HAP-1 (cell line): ENCODE results near the gene BST2.

Experiments
- DNase-seq, 2 experiments: peaks; one replicate each; pipeline ENCODE4 v3.0.0-alpha.2; 2016 to 2020; ENCODE audit warnings: low spot score in 2 of 2
- H3K27me3 ChIP-seq: fragments of 250-450 bp; sonication (Bioruptor Pico); 2 replicates; pipeline ENCODE4 v1.5.1; 2020; ENCODE audit warnings: low read depth, mild to moderate bottlenecking, moderate library complexity
- H3K36me3 ChIP-seq: fragments of 250-450 bp; sonication (Bioruptor Pico); replicated peaks from 2 replicates; pipeline ENCODE4 v1.5.1; 2020; ENCODE audit warnings: mild to moderate bottlenecking
- H3K4me1 ChIP-seq: fragments of 250-450 bp; sonication (Bioruptor Pico); 2 replicates; pipeline ENCODE4 v1.5.1; 2020; ENCODE audit warnings: mild to moderate bottlenecking
- H3K4me3 ChIP-seq: fragments of 250-450 bp; sonication (Bioruptor Pico); 2 replicates; pipeline ENCODE4 v1.5.1; 2020; ENCODE audit warnings: mild to moderate bottlenecking, moderate library complexity
- H3K9me3 ChIP-seq: fragments of 250-450 bp; sonication (Bioruptor Pico); 2 replicates; pipeline ENCODE4 v1.5.1; 2020; ENCODE audit warnings: mild to moderate bottlenecking, moderate library complexity
- in situ Hi-C: fragments of 300-500 bp; cut with MboI; formaldehyde crosslinking; loops from 3 replicates; pipeline ENCODE4 v1.14.3; 2020; ENCODE audit warnings: low sequenced_read_pairs, inconsistent platforms, mixed read lengths

The BST2 gene

DNA sequence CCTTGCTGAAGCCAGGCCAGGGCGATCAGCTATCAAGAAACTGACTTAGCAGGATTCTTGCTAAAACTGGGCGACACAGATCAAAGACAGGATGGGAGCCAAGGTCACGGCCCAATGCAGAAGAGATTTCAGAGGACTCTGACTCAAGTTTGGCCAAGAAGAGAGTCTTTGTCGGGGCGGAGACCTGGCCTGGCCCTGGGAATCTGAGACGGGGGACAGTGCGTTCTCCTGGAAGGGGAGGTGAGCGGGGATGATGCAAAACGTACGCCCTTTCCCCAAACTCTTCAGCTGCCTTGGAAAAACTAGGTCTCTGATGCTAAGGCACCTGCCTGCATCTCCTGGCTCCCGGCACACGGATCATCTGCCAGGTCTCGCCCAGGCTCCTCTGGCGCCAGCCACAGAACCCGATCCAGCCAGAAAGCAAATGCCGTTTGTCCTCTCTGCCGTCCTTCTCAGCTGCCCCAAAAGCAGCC lies 24.2 kb upstream of the BST2 start:
- H3K4me1 ChIP-seq: no peaks in the 10 kb centered on the region; the same call in 1 of the 2 replicates
- no peaks in the 10 kb centered on the region for H3K27me3 ChIP-seq
- H3K4me3 ChIP-seq: no peak overlapping the region
- no peaks in the 10 kb centered on the region for H3K9me3 ChIP-seq
- in situ Hi-C loops: no loop called here
- DNase-seq: no peak
- no peaks in the 10 kb centered on the region for H3K36me3 ChIP-seq

- peak; percentile 63 to 91 for DNase-seq
- H3K4me3 ChIP-seq: peak overlapping the region; percentile 11; the same call in 1 of the 2 replicates
- no peaks in the 10 kb centered on the region for H3K27me3 ChIP-seq
- H3K9me3 ChIP-seq: no peaks in the 10 kb centered on the region
- H3K36me3 ChIP-seq: no peaks in the 10 kb centered on the region; the same call in 1 of the 2 replicates
- in situ Hi-C loops: no loop called here
- H3K4me1 ChIP-seq: no peaks in the 10 kb centered on the region; the same call in none of the 2 replicates
These were observed 19.4 kb upstream of the BST2 start for GRCh38 chr19:17424743-17425365.

- Histone ChIP-seq H3K4me1 (peaks cover 7% of the 10 kb centered on the region), H3K9me3 (no peaks in the 10 kb centered on the region; the same call in 1 of the 2 replicates), H3K4me3 (no peak overlapping the region), H3K36me3 (no peaks in the 10 kb centered on the region; the same call in 1 of the 2 replicates), H3K27me3 (no peaks in the 10 kb centered on the region)
- no peak for DNase-seq
- in situ Hi-C loops: no loop called here
These were observed 18.2 kb upstream of the BST2 start for GRCh38 chr19:17423429-17424208.

DNA sequence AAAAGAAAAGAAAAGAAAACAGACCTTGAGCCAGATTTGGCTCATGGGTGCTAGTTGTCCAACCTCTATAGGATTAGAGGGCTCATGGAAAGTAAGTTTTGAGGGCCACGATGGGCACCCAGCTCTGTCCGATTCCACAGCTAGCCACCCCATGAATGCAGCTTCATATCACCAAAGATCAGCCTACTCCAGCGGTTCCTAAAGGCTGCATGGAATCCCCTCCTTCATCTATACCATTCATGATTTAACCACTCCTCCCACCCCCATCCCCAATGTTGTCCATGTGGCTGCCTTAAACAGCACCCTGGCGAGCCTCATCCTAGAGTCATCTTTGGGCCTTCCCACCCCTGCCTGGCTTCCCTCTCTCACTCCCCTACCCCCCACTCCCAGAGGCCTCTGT lies 16.5 kb upstream of the BST2 start:
- Histone ChIP-seq H3K36me3 (no peaks in the 10 kb centered on the region; the same call in 1 of the 2 replicates), H3K27me3 (no peaks in the 10 kb centered on the region), H3K4me1 (peaks cover 7% of the 10 kb centered on the region), H3K9me3 (no peaks in the 10 kb centered on the region; the same call in 1 of the 2 replicates), H3K4me3 (no peak overlapping the region)
- in situ Hi-C loops: no loop called here
- no peak for DNase-seq

GRCh38 chr19:17420475-17420924 lies 15.1 kb upstream of the BST2 start:
- DNase-seq: peak in 1 of 2 experiments; percentile 63
- in situ Hi-C loops: no loop called here
- Histone ChIP-seq H3K27me3 (no peaks in the 10 kb centered on the region), H3K9me3 (no peaks in the 10 kb centered on the region; the same call in 1 of the 2 replicates), H3K36me3 (peaks cover 3% of the 10 kb centered on the region; the same call in 1 of the 2 replicates), H3K4me3 (peak overlapping the region; percentile 63), H3K4me1 (peaks cover 8% of the 10 kb centered on the region)

DNA sequence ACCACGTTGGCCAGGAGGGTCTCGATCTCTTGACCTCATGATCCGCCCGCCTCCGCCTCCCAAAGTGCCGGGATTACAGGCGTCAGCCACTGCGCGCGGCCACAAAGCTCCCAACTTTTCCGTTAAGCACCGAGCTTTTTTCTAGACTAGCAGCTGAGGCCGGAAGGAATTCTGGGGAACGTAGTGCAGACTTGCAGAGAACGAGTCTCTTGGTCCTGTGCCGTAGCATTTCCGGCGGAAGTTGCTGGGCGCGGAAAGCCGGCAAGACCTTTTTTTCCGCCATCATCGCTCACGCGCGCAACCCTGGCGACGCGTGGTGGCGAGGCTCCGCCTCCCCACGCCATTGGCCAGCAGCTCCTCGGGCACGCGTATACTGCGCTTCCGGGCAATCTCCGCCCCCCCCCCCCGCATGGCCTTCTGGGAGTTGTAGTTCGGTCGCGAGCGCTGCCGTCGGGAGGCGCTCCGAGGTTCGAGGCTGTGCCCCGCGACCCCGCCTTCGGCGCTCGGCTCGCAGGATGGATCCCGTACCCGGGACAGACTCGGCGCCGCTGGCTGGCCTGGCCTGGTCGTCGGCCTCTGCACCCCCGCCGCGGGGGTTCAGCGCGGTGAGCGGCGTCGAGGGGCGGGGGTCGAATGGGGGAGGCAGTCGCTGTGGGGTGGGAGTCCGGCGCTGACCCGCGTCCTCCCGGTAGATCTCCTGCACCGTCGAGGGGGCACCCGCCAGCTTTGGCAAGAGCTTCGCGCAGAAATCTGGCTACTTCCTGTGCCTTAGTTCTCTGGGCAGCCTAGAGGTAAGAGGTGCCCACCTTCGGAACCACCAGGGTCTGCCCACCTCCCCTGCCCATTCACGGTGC lies 14.4 kb upstream of the BST2 start, which contains the start of gene MVB12A:
TSS of gene MVB12A (plus strand) at position 427 of the 854 bp plus-strand sequence. CDS start at position 516, 89 bp downstream.
- DNase-seq: peak; percentile 98
- no peaks in the 10 kb centered on the region; the same call in 1 of the 2 replicates for H3K9me3 ChIP-seq
- peaks cover 13% of the 10 kb centered on the region for H3K4me1 ChIP-seq
- no peaks in the 10 kb centered on the region for H3K27me3 ChIP-seq
- in situ Hi-C loops: no loop called here
- peak within 1 kb of the TSS; percentile 63 for H3K4me3 ChIP-seq
- H3K36me3 ChIP-seq: peaks cover 3% of the 10 kb centered on the region; the same call in 1 of the 2 replicates

GRCh38 chr19:17419154-17419620 lies 13.8 kb upstream of the BST2 start:
- DNase-seq: no peak
- in situ Hi-C loops: no loop called here
- no peaks in the 10 kb centered on the region for H3K27me3 ChIP-seq
- H3K4me1 ChIP-seq: peaks cover 14% of the 10 kb centered on the region
- H3K4me3 ChIP-seq: peak overlapping the region; percentile 63
- H3K9me3 ChIP-seq: no peaks in the 10 kb centered on the region; the same call in 1 of the 2 replicates
- H3K36me3 ChIP-seq: peaks cover 3% of the 10 kb centered on the region; the same call in 1 of the 2 replicates

DNA sequence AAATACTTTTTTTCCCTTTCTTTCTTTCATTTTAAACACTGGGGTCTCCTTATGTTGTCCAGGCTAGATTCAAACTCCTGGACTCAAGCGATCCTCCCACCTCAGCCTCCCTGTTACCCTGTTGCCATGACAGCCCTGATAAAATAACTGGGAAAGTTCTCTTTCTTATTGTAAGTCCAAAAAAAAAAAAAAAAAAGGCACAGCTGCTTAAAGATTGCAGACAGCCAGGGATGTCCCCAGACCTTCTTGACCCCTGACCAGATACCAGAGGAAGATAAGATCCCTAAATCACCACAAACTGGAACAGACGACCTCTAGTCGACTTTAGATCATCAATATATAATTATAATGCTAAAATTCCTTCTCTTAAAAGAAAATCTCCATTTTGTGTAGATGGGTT lies 13.3 kb upstream of the BST2 start:
- peaks cover 14% of the 10 kb centered on the region for H3K4me1 ChIP-seq
- H3K36me3 ChIP-seq: peaks cover 3% of the 10 kb centered on the region; the same call in 1 of the 2 replicates
- DNase-seq: no peak
- H3K9me3 ChIP-seq: no peaks in the 10 kb centered on the region; the same call in 1 of the 2 replicates
- H3K4me3 ChIP-seq: no peak overlapping the region
- H3K27me3 ChIP-seq: no peaks in the 10 kb centered on the region
- in situ Hi-C loops: no loop called here

- peaks cover 3% of the 10 kb centered on the region; the same call in 1 of the 2 replicates for H3K36me3 ChIP-seq
- no peaks in the 10 kb centered on the region for H3K27me3 ChIP-seq
- H3K4me1 ChIP-seq: peaks cover 14% of the 10 kb centered on the region
- H3K4me3 ChIP-seq: no peak overlapping the region
- H3K9me3 ChIP-seq: no peaks in the 10 kb centered on the region; the same call in 1 of the 2 replicates
- in situ Hi-C loops: no loop called here
- DNase-seq: peak; percentile 36 to 55
These were observed 9.7 kb upstream of the BST2 start for GRCh38 chr19:17415121-17415520.

- H3K4me1 ChIP-seq: peaks cover 10% of the 10 kb centered on the region
- DNase-seq: no peak
- H3K4me3 ChIP-seq: no peak overlapping the region
- H3K9me3 ChIP-seq: no peaks in the 10 kb centered on the region
- no peaks in the 10 kb centered on the region for H3K27me3 ChIP-seq
- in situ Hi-C loops: no loop called here
- H3K36me3 ChIP-seq: peaks cover 3% of the 10 kb centered on the region; the same call in 1 of the 2 replicates
These were observed 8.7 kb upstream of the BST2 start for GRCh38 chr19:17414097-17414496.

DNA sequence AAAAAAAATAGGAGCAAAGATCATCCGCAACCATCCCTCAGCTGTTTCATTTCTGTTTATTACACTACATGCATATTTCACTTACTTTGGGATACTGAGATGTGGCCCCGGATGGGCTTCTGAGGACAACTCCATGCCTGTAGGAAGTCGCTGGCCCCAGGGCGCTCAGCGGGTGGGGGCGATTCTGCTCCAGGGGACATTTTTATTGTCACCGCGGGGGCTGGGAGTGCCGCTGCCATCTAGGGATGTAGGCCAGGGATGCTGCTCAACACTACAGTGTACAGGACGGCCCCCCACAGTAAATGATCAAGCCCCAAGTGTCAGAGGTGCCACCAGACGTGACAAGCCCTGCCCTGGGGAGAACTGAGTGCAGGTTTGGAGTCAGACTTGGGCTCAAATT lies 6.4 kb upstream of the BST2 start:
- H3K4me1 ChIP-seq: peaks cover 17% of the 10 kb centered on the region
- H3K9me3 ChIP-seq: no peaks in the 10 kb centered on the region
- H3K36me3 ChIP-seq: peaks cover 3% of the 10 kb centered on the region; the same call in 1 of the 2 replicates
- DNase-seq: no peak
- in situ Hi-C loops: no loop called here
- no peak overlapping the region for H3K4me3 ChIP-seq
- H3K27me3 ChIP-seq: no peaks in the 10 kb centered on the region

DNA sequence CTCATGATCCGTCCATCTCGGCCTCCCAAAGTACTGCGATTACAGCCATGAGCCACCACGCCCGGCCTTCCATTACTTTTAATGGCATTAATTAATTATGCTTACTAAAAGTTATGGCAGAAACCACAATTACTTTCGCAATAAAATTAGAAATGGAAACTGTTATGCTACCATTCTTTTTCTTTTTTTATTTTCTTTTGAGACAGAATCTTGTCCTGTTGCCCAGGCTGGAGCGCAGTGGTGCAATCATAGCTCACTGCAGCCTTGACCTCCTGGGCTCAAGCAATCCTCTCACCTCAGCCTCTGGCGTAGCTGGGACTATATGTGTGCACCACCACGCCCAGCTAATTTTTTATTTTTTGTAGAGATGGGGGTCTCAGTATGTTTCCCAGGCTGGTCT lies 4.6 kb upstream of the BST2 start:
- Histone ChIP-seq H3K36me3 (no peaks in the 10 kb centered on the region; the same call in 1 of the 2 replicates), H3K4me1 (peaks cover 24% of the 10 kb centered on the region), H3K9me3 (no peaks in the 10 kb centered on the region), H3K27me3 (no peaks in the 10 kb centered on the region), H3K4me3 (no peak overlapping the region)
- in situ Hi-C loops: no loop called here
- DNase-seq: no peak

GRCh38 chr19:17406887-17407196 lies 1.4 kb upstream of the BST2 start:
- DNase-seq: no peak
- no peaks in the 10 kb centered on the region for H3K9me3 ChIP-seq
- peak overlapping the region; percentile 54 for H3K4me3 ChIP-seq
- H3K4me1 ChIP-seq: peaks cover 22% of the 10 kb centered on the region
- in situ Hi-C loops: no loop called here
- H3K27me3 ChIP-seq: no peaks in the 10 kb centered on the region
- peaks cover 10% of the 10 kb centered on the region for H3K36me3 ChIP-seq
